COLO668 (cell line): Measurements from ENCODE around the gene DSCAM.

Source experiments
- DNase-seq: peaks from one replicate; lab custom pipeline; 2025; ENCODE audit not compliant: unreplicated experiment; lab: John Stamatoyannopoulos, UW

The DSCAM gene

GRCh38 chr21:40255518-40256444 lies 591.2 kb downstream of the DSCAM start:
- DNase-seq = no peak

- DNase-seq = peak; percentile 18
Observed at GRCh38 chr21:40254540-40255465, 592.2 kb downstream of the DSCAM start.

- no peak for DNase-seq
Observed at GRCh38 chr21:40253112-40253511, 593.8 kb downstream of the DSCAM start.

- DNase-seq = no peak
Observed at GRCh38 chr21:40250514-40251294, 596.3 kb downstream of the DSCAM start.

GRCh38 chr21:40244981-40245380 lies 602.0 kb downstream of the DSCAM start:
- no peak for DNase-seq

GRCh38 chr21:40243685-40244084 lies 603.3 kb downstream of the DSCAM start:
- DNase-seq = no peak

GRCh38 chr21:40242586-40243265 lies 604.2 kb downstream of the DSCAM start:
- no peak for DNase-seq

GRCh38 chr21:40235528-40235927 lies 611.4 kb downstream of the DSCAM start:
- no peak for DNase-seq

GRCh38 chr21:40231979-40232378 lies 615.0 kb downstream of the DSCAM start:
- no peak for DNase-seq

- DNase-seq = no peak
Observed at GRCh38 chr21:40227096-40227495, 619.9 kb downstream of the DSCAM start.

GRCh38 chr21:40215941-40216340 lies 631.0 kb downstream of the DSCAM start:
- no peak for DNase-seq

- DNase-seq = no peak
Observed at GRCh38 chr21:40210251-40210650, 636.7 kb downstream of the DSCAM start.

- DNase-seq = no peak
Observed at GRCh38 chr21:40208948-40209345, 638.0 kb downstream of the DSCAM start.

- no peak for DNase-seq
Observed at GRCh38 chr21:40208206-40208947, 638.6 kb downstream of the DSCAM start.

- DNase-seq = no peak
Observed at GRCh38 chr21:40200946-40201345, 646.0 kb downstream of the DSCAM start.

- no peak for DNase-seq
Observed at GRCh38 chr21:40200126-40200525, 646.8 kb downstream of the DSCAM start.

GRCh38 chr21:40194185-40194980 lies 652.6 kb downstream of the DSCAM start:
- no peak for DNase-seq

GRCh38 chr21:40191616-40192015 lies 655.3 kb downstream of the DSCAM start:
- no peak for DNase-seq

GRCh38 chr21:40191196-40191595 lies 655.8 kb downstream of the DSCAM start:
- DNase-seq = no peak
